Esophagus muscularis mucosa (tissue), 4 donors: ENCODE measurements around the gene HOXA9. TPM values are rescaled to one million over a fixed set of nuclear protein-coding genes. Genes with fewer than 3 reads are reported as not detected.

Source experiments
- DNase-seq: peaks from one replicate; pipeline ENCODE4 v3.0.0-alpha.2; 2017; ENCODE audit errors: extremely low spot score
- H3K27ac ChIP-seq, 4 donors: fragments of 200-600 bp; sonication (generic); replicated peaks in 1 of 4; 1 replicate in 3 of 4; 2 replicates in 1 of 4; pipeline ENCODE4 v1.5.1; 2016 to 2019; ENCODE audit warnings: mild to moderate bottlenecking in 1 of 4
- H3K27me3 ChIP-seq, 4 donors: fragments of 200-600 bp; sonication (generic); one replicate each; pipeline versions ENCODE4 v1.5.1 to v1.6.0; 2016 to 2019
- H3K36me3 ChIP-seq, 4 donors: fragments of 200-600 bp; sonication (generic); one replicate each; pipeline ENCODE4 v1.5.1; 2016 to 2019
- H3K4me1 ChIP-seq, 4 donors: fragments of 200-600 bp; sonication (generic); one replicate each; pipeline ENCODE4 v1.5.1; 2016 to 2019
- H3K4me3 ChIP-seq, 4 donors: fragments of 200-600 bp; sonication (generic); 1 replicate in 2 of 4; 2 replicates in 2 of 4; pipeline ENCODE4 v1.5.1; 2016 to 2019; ENCODE audit warnings: mild to moderate bottlenecking in 4 of 4, moderate library complexity in 1 of 4
- H3K9me3 ChIP-seq, 4 donors: fragments of 200-600 bp; sonication (generic); 1 replicate in 3 of 4; 2 replicates in 1 of 4; pipeline ENCODE4 v1.5.1; 2016 to 2019
- EP300 ChIP-seq: sonication (generic); formaldehyde crosslinking; IDR thresholded peaks from one replicate; pipeline ENCODE4 v1.6.1; 2017; ENCODE audit warnings: antibody characterized with exemption
- POLR2A ChIP-seq: fragments of 450-650 bp; IDR thresholded peaks from one replicate; pipeline ENCODE4 v1.6.1; 2017; ENCODE audit warnings: antibody characterized with exemption, moderate library complexity, mild to moderate bottlenecking, low read depth
- POLR2AphosphoS5 ChIP-seq, 2 donors: sonication (generic); formaldehyde crosslinking; IDR thresholded peaks; one replicate each; pipeline ENCODE4 v1.6.1; 2017; ENCODE audit warnings: antibody characterized with exemption in 2 of 2
- WGBS: methylation state at CpG from one replicate; pipeline ENCODE4 v1.1.5; 2018; 5-methylcytosine and 5-hydroxymethylcytosine counted together
- intact Hi-C: fragments of 100-400 bp; cut with DNase I; formaldehyde crosslinking; loops from one replicate; pipeline ENCODE4 v1.15.1; 2023
- total RNA-seq, 4 donors: library from RNA; depleted of rRNA; stranded (reverse); fragments of >200 nt; gene quantifications; one replicate each; pipeline versions ENCODE4 v1.1.0 to v1.2.1, GENCODE V29; 2016
- TF ChIP-seq, protein P1 (sequence below), 3 experiments: fragments of 200-600 bp in 2 of 3; fragments of 450-650 bp in 1 of 3; sonication (generic) in 2 of 3; IDR thresholded peaks; one replicate each; pipeline ENCODE4 v1.5.1; 2017 to 2019; ENCODE audit warnings: antibody characterized with exemption in 3 of 3, mild to moderate bottlenecking in 2 of 3, moderate library complexity in 1 of 3

HOXA9 gene
- total RNA-seq, 4 donors from 2014 or later, result 0.50 TPM; not detected in 3

DNA sequence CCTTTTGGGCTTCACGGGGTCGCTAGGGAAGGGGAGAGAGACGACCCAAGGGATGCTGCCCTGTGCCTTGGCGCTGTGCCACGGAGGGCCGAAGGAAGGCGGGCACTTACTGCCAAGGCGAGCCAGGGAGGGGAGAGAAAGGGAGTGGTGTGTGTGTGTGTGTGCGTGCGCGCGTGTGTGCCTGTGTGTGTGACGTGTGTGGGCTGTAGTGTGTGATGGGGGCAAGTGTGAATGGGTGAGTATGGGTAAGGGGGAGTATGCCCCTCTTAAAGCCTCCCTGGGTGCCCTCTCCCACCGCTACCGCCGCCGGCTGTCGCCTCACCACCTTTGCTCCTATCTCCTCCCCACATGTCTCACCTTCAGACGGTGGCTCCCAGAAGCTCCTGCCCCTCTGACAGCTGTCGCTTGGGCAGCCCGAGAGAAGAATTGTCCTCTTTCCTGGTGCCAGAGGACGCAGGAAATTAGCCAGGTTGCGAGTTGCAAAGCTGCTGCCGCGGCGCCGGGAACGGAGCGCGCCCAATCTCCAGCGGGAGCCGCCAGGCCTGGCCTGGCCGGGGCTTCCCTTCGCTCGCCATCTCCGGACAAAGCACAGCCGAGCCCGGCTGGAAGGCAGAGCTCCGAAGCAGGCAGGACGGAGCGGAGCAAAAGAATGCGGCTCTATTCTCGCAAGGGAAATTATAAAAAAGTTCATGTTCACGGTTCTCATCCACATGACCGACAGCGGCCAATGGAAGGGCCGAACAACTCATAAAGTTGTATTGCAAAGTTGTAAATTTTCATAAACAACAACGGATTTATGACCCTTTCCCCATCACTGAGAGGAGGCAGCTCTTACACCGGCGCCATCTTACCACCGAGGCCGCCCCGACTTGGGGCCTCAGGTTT is 13.2 kb downstream of the HOXA9 start, which contains the start of gene HOXA3:
TSS of gene HOXA3 (minus strand) at position 653 of the 885 bp plus-strand sequence. CDS start 41,943 bp downstream, outside the sequence.
- TF ChIP-seq POLR2A (no peak), EP300 (no peak), POLR2AphosphoS5 (IDR thresholded peaks at IDR 0.05) (peak in 1 of 2 donors; percentile 13)
- TF ChIP-seq, protein P1, sequence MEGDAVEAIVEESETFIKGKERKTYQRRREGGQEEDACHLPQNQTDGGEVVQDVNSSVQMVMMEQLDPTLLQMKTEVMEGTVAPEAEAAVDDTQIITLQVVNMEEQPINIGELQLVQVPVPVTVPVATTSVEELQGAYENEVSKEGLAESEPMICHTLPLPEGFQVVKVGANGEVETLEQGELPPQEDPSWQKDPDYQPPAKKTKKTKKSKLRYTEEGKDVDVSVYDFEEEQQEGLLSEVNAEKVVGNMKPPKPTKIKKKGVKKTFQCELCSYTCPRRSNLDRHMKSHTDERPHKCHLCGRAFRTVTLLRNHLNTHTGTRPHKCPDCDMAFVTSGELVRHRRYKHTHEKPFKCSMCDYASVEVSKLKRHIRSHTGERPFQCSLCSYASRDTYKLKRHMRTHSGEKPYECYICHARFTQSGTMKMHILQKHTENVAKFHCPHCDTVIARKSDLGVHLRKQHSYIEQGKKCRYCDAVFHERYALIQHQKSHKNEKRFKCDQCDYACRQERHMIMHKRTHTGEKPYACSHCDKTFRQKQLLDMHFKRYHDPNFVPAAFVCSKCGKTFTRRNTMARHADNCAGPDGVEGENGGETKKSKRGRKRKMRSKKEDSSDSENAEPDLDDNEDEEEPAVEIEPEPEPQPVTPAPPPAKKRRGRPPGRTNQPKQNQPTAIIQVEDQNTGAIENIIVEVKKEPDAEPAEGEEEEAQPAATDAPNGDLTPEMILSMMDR (IDR thresholded peaks at IDR 0.05), result no peak
- no peaks in the 10 kb centered on the region for H3K36me3 ChIP-seq
- H3K4me1 ChIP-seq, result peaks cover 55 to 70% (median 66%) of the 10 kb centered on the region in 4 donors
- intact Hi-C loops, result loop anchor here (10.0 kb wide), 1 partner anchor 1257 kb away; no protein-coding TSS in a partner anchor
- H3K27me3 ChIP-seq, result peaks cover 40 to 95% (median 64%) of the 10 kb centered on the region in 4 donors
- no peaks in the 10 kb centered on the region for H3K9me3 ChIP-seq
- H3K27ac ChIP-seq, result peak within 1 kb of the TSS in 2 of 4 donors; percentile 18 to 28
- 18% methylated on average over 33 of the region's 53 CpGs for WGBS
- DNase-seq, result no peak
- peak within 1 kb of the TSS; percentile 41 to 58 (median 44) for H3K4me3 ChIP-seq

DNA sequence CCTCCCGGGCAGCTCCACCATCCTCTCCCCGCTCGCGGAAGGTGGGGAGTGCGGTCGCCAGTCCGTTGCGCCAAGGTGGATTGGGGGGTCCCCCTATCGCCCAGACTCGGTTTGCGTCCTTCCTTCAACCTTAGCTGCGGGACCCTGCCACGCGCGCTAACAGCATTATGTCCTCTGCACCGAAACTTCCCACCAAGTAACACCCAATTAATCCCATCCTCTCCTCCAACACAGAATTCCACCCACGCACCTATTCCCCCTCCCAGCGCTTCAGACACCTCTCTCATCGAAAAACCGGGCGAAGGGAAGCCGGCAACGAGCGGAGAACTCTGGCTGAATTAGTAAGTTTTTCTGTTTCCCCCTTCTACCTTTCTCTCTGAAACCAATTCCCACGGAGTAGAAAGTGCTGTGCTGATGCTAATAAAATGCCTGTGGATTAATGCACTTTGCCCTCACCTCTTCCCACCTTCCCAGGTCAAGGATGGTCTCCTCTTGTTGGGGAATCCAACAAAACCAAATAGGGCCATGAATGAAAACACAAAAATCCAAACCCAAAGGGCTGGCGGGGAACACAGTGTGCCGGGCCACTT is 13.9 kb downstream of the HOXA9 start:
- Histone ChIP-seq H3K4me3 (peak overlapping the region; percentile 41 to 58 (median 44)), H3K4me1 (peaks cover 52 to 64% (median 60%) of the 10 kb centered on the region in 4 donors), H3K9me3 (no peaks in the 10 kb centered on the region), H3K27me3 (peaks cover 35 to 95% (median 59%) of the 10 kb centered on the region in 4 donors), H3K36me3 (no peaks in the 10 kb centered on the region), H3K27ac (peak overlapping the region in 3 of 4 donors; percentile 1 to 21 (median 10))
- TF ChIP-seq, protein P1 (IDR thresholded peaks at IDR 0.05), result no peak
- TF ChIP-seq POLR2AphosphoS5 (IDR thresholded peaks at IDR 0.05) (no peak), POLR2A (no peak), EP300 (no peak)
- no peak for DNase-seq
- intact Hi-C loops, result loop anchor here (10.0 kb wide), 1 partner anchor 1257 kb away; no protein-coding TSS in a partner anchor
- WGBS, result 12% methylated on average over 15 of the region's 27 CpGs

- Histone ChIP-seq H3K4me1 (peaks cover 45 to 57% (median 53%) of the 10 kb centered on the region in 4 donors), H3K36me3 (no peaks in the 10 kb centered on the region), H3K27ac (peak overlapping the region in 3 of 4 donors; percentile 1 to 21 (median 10)), H3K9me3 (no peaks in the 10 kb centered on the region), H3K27me3 (peaks cover 28 to 91% (median 52%) of the 10 kb centered on the region in 4 donors), H3K4me3 (peak overlapping the region; percentile 41 to 58 (median 44))
- intact Hi-C loops, result loop anchor here (10.0 kb wide), 1 partner anchor 1256 kb away; no protein-coding TSS in a partner anchor
- WGBS, result 4% methylated on average over 18 of the region's 58 CpGs
- no peak for DNase-seq
- TF ChIP-seq, protein P1 (IDR thresholded peaks at IDR 0.05), result peak; percentile 77 to 93 (median 80)
- TF ChIP-seq POLR2AphosphoS5 (IDR thresholded peaks at IDR 0.05) (peak; percentile 70 to 83), EP300 (no peak), POLR2A (no peak)
Observed at GRCh38 chr7:27150568-27151340, 14.6 kb downstream of the HOXA9 start.

GRCh38 chr7:27149842-27150567 is 15.3 kb downstream of the HOXA9 start:
- no peak for TF ChIP-seq POLR2A
- TF ChIP-seq POLR2AphosphoS5 (IDR thresholded peaks at IDR 0.05), result no peak
- TF ChIP-seq, protein P1 (IDR thresholded peaks at IDR 0.05), result no peak
- no peak for TF ChIP-seq EP300
- H3K4me3 ChIP-seq, result peak overlapping the region; percentile 41 to 58 (median 44)
- no peak overlapping the region for H3K27ac ChIP-seq
- peaks cover 38 to 51% (median 47%) of the 10 kb centered on the region in 4 donors for H3K4me1 ChIP-seq
- no peaks in the 10 kb centered on the region for H3K36me3 ChIP-seq
- 78% methylated on average over 9 of the region's 13 CpGs for WGBS
- intact Hi-C loops, result loop anchor here (10.0 kb wide), 3 partner anchors 125 to 1255 kb away; partner anchors contain the start of genes CBX3 and HNRNPA2B1
- DNase-seq, result no peak
- H3K9me3 ChIP-seq, result no peaks in the 10 kb centered on the region
- H3K27me3 ChIP-seq, result peaks cover 27 to 89% (median 47%) of the 10 kb centered on the region in 4 donors
